Uterus (tissue), 2 donors: ENCODE data around the gene RMND1.

Experiments
- POLR2A ChIP-seq, 2 donors: fragments of 450-650 bp; IDR thresholded peaks; one replicate each; pipeline ENCODE4 v1.6.1; 2016; ENCODE audit warnings: antibody characterized with exemption in 2 of 2, mild to moderate bottlenecking in 1 of 2, moderate library complexity in 1 of 2
- TF ChIP-seq, protein P1 (sequence below), 4 experiments: fragments of 200-600 bp in 2 of 4; fragments of 450-650 bp in 2 of 4; sonication (generic) in 2 of 4; IDR thresholded peaks; one replicate each; pipeline ENCODE4 v1.5.1; 2016 to 2019; ENCODE audit warnings: antibody characterized with exemption in 4 of 4, mild to moderate bottlenecking in 2 of 4, moderate library complexity in 1 of 4

DNA sequence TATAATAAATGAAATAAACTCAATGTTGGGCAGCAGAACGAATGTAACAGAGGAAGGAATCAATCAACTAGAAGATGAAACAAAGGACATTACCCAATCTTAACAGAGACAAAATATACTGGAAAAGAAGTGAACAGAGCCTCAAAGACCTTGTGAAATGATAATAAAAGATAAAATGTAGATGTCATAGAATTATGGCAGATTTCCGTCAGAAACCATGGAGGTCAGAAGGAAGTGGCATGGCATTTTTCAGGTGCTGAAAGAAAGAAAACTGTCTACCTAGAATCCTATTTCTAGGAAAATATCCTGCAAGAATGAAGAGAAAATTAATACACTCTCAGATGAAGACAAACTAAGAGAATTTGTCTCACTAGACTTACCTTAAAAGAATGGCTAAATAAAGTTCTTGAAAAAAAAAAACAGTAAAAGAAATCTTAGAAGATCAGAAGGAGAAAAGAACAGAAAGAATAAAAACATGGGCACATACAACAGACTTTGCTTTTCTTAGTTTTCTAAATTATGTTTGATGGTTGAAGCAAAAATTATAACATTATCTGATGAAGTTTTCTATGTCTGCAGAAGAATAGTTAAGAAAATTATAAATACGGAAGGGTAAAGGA is 37.2 kb downstream of the RMND1 start:
- TF ChIP-seq, protein P1, sequence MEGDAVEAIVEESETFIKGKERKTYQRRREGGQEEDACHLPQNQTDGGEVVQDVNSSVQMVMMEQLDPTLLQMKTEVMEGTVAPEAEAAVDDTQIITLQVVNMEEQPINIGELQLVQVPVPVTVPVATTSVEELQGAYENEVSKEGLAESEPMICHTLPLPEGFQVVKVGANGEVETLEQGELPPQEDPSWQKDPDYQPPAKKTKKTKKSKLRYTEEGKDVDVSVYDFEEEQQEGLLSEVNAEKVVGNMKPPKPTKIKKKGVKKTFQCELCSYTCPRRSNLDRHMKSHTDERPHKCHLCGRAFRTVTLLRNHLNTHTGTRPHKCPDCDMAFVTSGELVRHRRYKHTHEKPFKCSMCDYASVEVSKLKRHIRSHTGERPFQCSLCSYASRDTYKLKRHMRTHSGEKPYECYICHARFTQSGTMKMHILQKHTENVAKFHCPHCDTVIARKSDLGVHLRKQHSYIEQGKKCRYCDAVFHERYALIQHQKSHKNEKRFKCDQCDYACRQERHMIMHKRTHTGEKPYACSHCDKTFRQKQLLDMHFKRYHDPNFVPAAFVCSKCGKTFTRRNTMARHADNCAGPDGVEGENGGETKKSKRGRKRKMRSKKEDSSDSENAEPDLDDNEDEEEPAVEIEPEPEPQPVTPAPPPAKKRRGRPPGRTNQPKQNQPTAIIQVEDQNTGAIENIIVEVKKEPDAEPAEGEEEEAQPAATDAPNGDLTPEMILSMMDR (IDR thresholded peaks at IDR 0.05): no peak
- TF ChIP-seq POLR2A (IDR thresholded peaks at IDR 0.05): no peak
